Mucosa of rectum (tissue), 2 donors: ENCODE results near the gene RPS2.
A peak's percentile ranks its signal among the peaks of the same experiment; 100 is the strongest.
"Not testable (repeated sequence)": the region's sequence is repeated elsewhere in the genome, so short reads cannot be mapped to it uniquely, and the experiment has no call there.

Source experiments
- H3K27ac ChIP-seq, 2 donors: one replicate each; pipeline ENCODE4 v1.7.0; 2013; ENCODE audit warnings: inconsistent platforms in 2 of 2, low read depth in 2 of 2, low read length in 2 of 2
- H3K27me3 ChIP-seq, 2 donors: one replicate each; pipeline ENCODE4 v1.7.0; 2013; ENCODE audit warnings: low read length in 2 of 2; ENCODE audit not compliant: control insufficient read depth in 2 of 2, insufficient read depth in 2 of 2
- H3K36me3 ChIP-seq, 2 donors: one replicate each; pipeline ENCODE4 v1.7.0; 2013; ENCODE audit warnings: low read length in 2 of 2; ENCODE audit not compliant: control insufficient read depth in 2 of 2, insufficient read depth in 2 of 2
- H3K4me1 ChIP-seq, 2 donors: one replicate each; pipeline ENCODE4 v1.7.0; 2013; ENCODE audit warnings: low read length in 2 of 2, mild to moderate bottlenecking in 1 of 2; ENCODE audit not compliant: control insufficient read depth in 2 of 2, insufficient read depth in 2 of 2
- H3K4me3 ChIP-seq, 2 donors: one replicate each; pipeline ENCODE4 v1.7.0; 2013; ENCODE audit warnings: low read length in 2 of 2
- H3K9ac ChIP-seq, 2 donors: one replicate each; pipeline ENCODE4 v1.7.0; 2013; ENCODE audit warnings: low read length in 2 of 2, low read depth in 1 of 2, mild to moderate bottlenecking in 1 of 2
- H3K9me3 ChIP-seq, 2 donors: one replicate each; pipeline ENCODE4 v1.7.0; 2013; ENCODE audit warnings: low read length in 2 of 2; ENCODE audit not compliant: control insufficient read depth in 2 of 2
- donor health status: healthy.
- donor health status: Normal muscosa, but diverticular disease.

RPS2 gene

DNA sequence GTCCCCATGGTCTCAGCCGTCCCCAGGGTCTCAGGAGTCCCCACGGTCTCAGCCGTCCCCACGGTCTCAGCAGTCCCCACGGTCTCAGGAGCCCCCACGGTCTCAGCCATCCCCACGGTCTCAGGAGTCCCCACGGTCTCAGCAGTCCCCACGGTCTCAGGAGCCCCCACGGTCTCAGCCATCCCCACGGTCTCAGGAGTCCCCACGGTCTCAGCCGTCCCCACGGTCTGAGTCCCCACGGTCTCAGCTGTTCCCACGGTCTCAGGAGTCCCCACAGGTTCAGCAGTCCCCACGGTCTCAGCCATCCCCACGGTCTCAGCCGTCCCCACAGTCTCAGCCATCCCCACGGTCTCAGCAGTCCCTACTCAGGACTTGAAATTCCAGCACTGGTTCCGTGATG, 44.5 kb downstream of the RPS2 start:
- H3K27ac ChIP-seq, H3K4me3 ChIP-seq, H3K9ac ChIP-seq, H3K36me3 ChIP-seq, H3K9me3 ChIP-seq, H3K4me1 ChIP-seq: not testable (repeated sequence)
- peaks cover 31 to 33% of the 10 kb centered on the region in 2 donors for H3K27me3 ChIP-seq

DNA sequence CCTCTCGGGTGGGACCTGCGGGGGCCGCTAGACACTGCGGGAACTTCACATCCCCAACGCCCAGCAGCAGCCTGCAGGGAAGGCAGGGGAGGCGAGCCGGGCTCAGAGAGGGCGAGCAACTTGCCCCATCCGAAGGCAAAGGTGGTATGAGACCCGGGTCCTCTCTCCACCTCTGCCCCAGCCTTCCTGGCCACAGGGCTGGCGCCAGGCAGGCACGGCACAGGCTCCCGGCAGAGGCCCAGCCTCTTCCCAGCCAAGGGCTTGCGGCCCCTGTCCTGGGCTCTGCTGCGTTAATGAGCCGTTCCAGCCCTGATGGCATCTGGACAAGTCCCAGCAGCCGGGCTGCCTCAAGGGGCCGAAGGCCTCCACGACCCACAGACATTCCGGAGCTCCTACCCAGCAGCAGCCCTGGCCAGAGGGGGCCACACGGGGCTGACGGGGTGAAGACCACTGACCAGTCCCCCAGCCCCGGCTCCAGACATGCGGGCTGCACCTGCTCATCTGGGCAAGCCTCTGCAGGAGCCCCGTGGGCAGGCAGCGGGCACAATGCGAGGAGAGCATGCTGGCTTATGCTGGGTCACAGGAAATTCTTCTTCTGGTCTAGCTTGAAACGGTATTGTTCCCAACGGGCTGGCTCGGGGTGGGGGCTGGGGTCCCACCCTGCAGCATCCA, 45.2 kb downstream of the RPS2 start:
- no peak overlapping the region for H3K9ac ChIP-seq
- H3K27me3 ChIP-seq = peaks cover 33 to 34% of the 10 kb centered on the region in 2 donors
- H3K4me3 ChIP-seq = no peak overlapping the region
- no peak overlapping the region for H3K27ac ChIP-seq
- H3K4me1 ChIP-seq = peaks cover 8 to 14% of the 10 kb centered on the region in 2 donors
- no peaks in the 10 kb centered on the region for H3K9me3 ChIP-seq
- no peaks in the 10 kb centered on the region for H3K36me3 ChIP-seq

DNA sequence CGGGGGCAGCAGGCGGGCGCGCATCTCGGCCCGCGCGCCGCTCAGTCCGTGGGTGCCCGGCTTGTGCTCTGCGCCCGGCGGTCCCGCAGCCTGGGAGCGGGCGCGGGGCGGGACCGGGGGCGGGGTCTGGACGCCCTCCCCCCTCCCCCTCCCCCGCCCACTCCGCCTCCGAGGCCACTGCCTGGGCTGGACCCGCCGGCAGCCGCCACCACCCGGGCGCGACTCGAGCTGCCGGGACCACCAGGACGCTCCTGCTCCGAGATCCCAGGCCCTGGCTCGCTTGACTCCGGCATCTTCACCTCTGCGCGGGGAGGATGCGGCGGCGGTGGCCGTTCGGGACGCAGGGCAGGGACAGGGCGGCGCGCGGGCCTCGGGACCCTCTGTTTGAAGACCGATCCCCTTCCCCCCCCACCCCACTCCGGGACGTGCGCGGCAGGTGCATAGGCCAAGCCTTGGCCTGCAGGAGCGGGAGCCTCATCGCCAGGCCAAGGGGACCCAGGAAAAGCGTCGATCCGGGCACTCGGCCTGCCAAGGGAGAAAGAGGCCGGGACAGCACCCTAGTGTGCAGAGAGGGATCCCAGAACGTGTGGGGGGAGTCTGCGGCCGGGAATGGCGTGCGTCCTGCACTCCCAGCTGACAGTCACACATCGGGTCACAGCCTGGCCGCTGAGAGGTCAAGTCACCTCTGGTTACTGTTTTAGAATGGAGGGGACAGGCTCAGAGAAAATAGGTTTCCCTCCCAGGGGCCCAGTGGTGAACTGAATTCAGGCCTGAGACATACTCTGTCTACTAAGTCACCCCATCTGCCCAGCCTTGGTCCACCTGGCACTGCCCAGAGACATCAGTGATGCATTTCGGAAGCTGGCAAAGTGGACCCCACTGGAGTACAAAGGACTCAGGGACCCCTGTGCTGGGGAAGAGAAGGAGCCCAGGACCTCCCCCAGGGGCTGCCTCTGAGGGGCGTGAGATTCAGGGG, 46.0 kb downstream of the RPS2 start, which contains the start of gene HS3ST6:
TSS of gene HS3ST6 (minus strand) at position 65 of the 976 bp plus-strand sequence. CDS start 92 bp downstream, outside the sequence.
- H3K4me3 ChIP-seq = no peak within 1 kb of the TSS
- H3K27ac ChIP-seq = no peak within 1 kb of the TSS
- no peaks in the 10 kb centered on the region for H3K9me3 ChIP-seq
- H3K36me3 ChIP-seq = no peaks in the 10 kb centered on the region
- H3K27me3 ChIP-seq = peaks cover 33 to 36% of the 10 kb centered on the region in 2 donors
- peaks cover 16 to 17% of the 10 kb centered on the region in 2 donors for H3K4me1 ChIP-seq
- H3K9ac ChIP-seq = no peak within 1 kb of the TSS

DNA sequence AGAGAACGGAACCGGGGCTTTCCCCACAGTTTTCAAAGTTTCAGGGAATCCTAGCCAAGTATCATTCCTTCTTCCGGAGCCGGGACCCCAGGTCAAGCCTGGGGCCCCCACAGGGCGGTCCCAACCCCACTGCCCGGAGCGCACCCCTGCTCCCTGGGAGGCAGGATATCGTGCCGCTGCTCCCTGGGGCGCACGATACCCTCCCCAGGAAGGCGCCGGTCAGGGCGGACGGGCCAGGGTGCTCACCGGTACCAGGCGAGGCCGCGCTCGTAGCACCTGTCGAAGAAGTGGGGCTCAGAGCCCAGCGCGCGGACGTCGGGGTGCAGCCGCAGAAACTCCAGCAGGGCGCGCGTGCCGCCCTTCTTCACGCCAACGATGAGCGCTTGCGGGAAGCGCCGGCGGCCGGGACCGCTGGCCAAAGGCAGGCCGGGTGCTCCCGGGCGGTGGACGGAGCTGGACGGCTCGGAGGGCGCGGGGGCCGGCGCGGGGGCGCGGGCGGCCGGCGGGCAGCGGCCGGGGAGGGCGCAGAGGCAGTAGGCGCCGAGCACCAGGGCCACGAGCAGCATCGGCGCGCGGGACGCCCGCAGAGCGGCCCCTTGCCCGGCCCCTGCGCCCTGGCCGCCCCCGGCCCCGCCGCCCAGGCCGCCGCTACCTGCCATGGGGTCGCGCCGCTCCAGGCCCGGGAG, 46.8 kb downstream of the RPS2 start:
- H3K27me3 ChIP-seq = peaks cover 33 to 36% of the 10 kb centered on the region in 2 donors
- H3K9ac ChIP-seq = no peak overlapping the region
- H3K4me1 ChIP-seq = peaks cover 15 to 20% of the 10 kb centered on the region in 2 donors
- no peak overlapping the region for H3K27ac ChIP-seq
- no peak overlapping the region for H3K4me3 ChIP-seq
- H3K36me3 ChIP-seq = no peaks in the 10 kb centered on the region
- H3K9me3 ChIP-seq = no peaks in the 10 kb centered on the region

DNA sequence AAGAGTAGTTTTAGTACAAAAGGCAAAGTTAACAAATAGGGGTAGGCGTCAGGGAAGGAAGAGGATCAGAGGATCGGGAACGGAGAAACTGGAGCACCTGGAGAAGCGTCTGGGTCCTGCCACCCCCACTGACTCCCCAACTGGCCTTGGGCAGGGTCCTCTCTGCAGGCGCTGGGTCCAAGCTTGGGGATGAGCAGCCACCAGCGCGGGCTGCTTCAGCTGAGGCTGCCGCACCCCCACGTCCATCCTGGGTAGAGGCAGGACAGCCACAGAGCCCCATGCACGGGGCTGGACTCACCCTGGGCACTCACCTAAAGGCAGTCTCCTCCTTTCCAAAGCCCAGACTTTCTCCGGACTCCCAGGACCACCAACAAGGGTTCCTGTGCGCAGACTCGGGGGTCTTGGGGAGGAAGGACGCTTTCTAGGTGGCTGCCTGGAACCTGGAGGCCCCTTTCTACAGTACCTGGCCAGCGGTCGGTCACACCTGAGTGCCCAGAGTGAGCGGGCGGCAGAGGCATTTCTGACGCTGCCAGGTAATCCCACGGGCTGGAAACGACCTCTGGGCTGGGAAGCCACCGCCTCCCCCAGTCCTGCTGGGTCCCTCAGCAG, 47.5 kb downstream of the RPS2 start:
- no peak overlapping the region for H3K9ac ChIP-seq
- H3K27ac ChIP-seq = no peak overlapping the region
- H3K36me3 ChIP-seq = no peaks in the 10 kb centered on the region
- no peak overlapping the region for H3K4me3 ChIP-seq
- H3K27me3 ChIP-seq = peaks cover 33 to 36% of the 10 kb centered on the region in 2 donors
- no peaks in the 10 kb centered on the region for H3K9me3 ChIP-seq
- H3K4me1 ChIP-seq = peaks cover 19 to 25% of the 10 kb centered on the region in 2 donors

DNA sequence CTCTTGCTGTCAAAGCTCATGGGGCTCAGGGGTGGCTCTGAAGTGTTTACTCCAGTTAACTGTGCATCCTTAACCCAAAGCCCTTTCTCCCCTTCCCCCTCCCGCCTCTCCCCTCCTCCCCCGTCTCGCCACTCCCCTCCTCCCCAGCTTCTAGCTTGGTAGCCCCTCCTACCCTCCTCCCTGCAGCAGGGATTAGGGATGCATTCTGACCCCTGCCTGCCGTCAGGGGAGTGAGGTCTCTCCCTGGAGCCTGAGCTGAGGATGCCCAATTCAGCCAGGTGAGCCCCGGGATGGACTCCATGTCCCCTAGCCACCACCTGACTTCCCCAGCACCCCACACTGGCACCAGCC, 48.0 kb downstream of the RPS2 start:
- Histone ChIP-seq H3K9ac (no peak overlapping the region), H3K27me3 (peaks cover 33 to 36% of the 10 kb centered on the region in 2 donors), H3K27ac (no peak overlapping the region), H3K36me3 (no peaks in the 10 kb centered on the region), H3K9me3 (no peaks in the 10 kb centered on the region), H3K4me1 (peaks cover 24 to 29% of the 10 kb centered on the region in 2 donors), H3K4me3 (no peak overlapping the region)

DNA sequence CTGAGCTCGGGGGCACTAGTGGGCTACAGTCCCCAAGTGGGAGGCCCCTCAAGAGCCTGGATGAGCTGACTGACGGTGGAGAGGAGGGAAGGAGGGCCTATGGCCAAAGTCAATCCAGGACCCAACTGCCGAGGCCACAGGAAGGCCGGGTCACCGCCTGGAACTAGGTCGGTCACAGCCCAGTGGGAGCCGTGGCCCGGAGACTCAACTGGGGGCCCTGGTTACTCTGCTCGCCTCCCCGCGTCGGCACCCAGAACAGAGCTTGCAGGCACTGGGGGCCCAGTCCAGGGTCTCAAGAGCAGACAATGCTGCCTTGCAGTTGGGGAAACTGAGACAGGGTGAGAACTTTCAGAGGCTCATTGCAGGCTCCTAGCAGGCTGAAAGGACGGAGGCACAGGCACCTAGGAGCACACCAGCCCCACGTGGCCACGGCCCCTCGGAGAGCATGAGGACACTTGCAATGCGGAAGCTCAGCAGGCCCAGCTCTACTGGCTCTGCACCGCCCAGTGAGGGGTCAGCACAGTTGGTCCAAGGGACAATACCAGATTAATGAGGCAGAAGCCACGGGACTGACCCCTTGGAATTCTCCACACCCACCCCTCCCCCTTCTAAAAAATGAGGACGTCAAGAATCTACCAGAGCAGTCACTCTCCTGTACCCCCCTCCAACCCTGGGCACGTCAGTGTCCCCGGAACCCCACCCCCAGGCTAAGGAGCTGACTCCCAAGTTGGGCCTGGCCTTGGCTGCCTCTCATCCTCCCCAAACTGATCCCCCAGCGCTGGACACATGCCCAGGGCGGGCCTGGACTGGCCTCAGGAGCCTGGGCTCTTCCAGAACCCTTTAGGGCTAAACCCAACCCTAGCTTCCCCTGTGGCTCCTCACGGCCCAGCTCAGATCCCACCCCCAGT, 48.6 kb downstream of the RPS2 start:
- H3K4me1 ChIP-seq = peaks cover 25 to 29% of the 10 kb centered on the region in 2 donors
- no peak overlapping the region for H3K27ac ChIP-seq
- H3K9me3 ChIP-seq = no peaks in the 10 kb centered on the region
- no peak overlapping the region for H3K9ac ChIP-seq
- H3K4me3 ChIP-seq = no peak overlapping the region
- H3K36me3 ChIP-seq = no peaks in the 10 kb centered on the region
- H3K27me3 ChIP-seq = peaks cover 31 to 36% of the 10 kb centered on the region in 2 donors

DNA sequence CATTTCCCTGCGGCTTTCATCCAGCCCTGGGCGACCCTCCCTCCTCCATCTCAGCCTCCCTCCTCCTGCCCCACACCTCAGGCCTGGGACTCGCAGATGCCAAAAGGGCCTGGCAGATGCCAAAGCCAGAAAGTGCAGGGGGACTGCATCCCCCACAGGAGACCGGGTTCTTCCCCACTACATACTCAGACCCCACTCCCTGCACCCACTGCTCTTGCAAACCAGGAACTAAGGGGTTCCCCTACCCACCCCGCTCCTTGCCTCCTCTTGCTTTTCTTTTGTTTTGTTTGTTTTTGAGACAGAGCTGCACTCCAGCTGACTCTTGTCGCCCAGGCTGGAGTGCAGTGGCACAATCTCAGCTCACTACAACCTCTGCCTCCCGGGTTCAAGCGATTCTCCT, 49.6 kb downstream of the RPS2 start:
- H3K27me3 ChIP-seq = peaks cover 21 to 26% of the 10 kb centered on the region in 2 donors
- H3K36me3 ChIP-seq = no peaks in the 10 kb centered on the region
- no peaks in the 10 kb centered on the region for H3K9me3 ChIP-seq
- H3K4me1 ChIP-seq = peaks cover 23 to 32% of the 10 kb centered on the region in 2 donors
- no peak overlapping the region for H3K27ac ChIP-seq
- no peak overlapping the region for H3K4me3 ChIP-seq
- H3K9ac ChIP-seq = no peak overlapping the region

DNA sequence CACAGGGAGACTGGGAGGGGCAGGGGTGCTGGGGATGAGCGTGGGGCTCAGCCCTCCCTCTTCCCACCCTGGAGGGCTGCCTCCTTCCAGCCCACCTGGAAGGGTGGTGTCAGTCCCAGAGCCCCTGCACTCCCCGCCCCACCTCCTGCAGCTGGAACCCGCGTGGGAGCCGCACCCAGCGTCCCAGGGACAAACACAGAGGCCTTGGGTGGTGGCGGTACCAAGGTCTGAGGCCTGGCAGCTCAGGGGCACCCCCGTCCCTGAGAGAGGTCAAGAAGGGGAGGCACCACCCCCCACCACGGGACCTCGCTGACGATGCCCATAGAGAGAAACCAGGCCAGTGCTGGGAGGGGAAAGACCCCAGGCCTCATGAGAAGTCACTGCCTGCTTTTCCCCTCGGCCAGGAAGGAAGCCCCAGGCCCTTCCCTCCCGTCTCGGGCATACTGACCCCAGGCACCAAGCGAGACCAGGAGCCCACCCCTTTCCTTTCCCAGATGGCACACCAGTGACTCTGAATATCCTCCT, 50.5 kb downstream of the RPS2 start:
- H3K9ac ChIP-seq = peak overlapping the region in 1 of 2 donors; percentile 60
- peaks cover 29 to 40% of the 10 kb centered on the region in 2 donors for H3K4me1 ChIP-seq
- H3K27me3 ChIP-seq = peaks cover 14 to 17% of the 10 kb centered on the region in 2 donors
- no peaks in the 10 kb centered on the region for H3K9me3 ChIP-seq
- H3K27ac ChIP-seq = peak overlapping the region; percentile 76 to 84
- no peak overlapping the region for H3K4me3 ChIP-seq
- H3K36me3 ChIP-seq = no peaks in the 10 kb centered on the region
